ENCODE data around the gene EBF3. TPM values are rescaled to one million over a fixed set of nuclear protein-coding genes. Genes with fewer than 3 reads are reported as not detected.

EBF3 gene
- total RNA-seq, 5 donors from 2014 or later (not counting 1 experiment from before 2014, with no cell fraction given), result not detected

- H3K4me1 Mint-ChIP-seq, result no peaks in the 10 kb centered on the region
- ATAC-seq (replicated peaks in 1 of 4) (no peak), DNase-seq (no peak)
- WGBS (ENCODE audit: insufficient coverage), result 90% methylated on average over 23 of the region's 26 CpGs
- no peak overlapping the region for H3K27ac ChIP-seq (ENCODE audit: low read length)
- H3K4me1 ChIP-seq (ENCODE audit: control insufficient read depth in 1 of 2, extremely low read depth in 1 of 2, insufficient read depth in 2 of 2, low read length in 2 of 2), result no peaks in the 10 kb centered on the region
- H3K9me3 Mint-ChIP-seq, result peaks cover 12 to 29% (median 16%) of the 10 kb centered on the region in 3 donors
- H3K36me3 ChIP-seq (ENCODE audit: control insufficient read depth in 2 of 2, extremely low read depth in 1 of 2, insufficient read depth in 1 of 2, low read length in 1 of 2), result no peaks in the 10 kb centered on the region
- H3K27me3 Mint-ChIP-seq, result peaks cover 0 to 2% of the 10 kb centered on the region in 2 donors
- ChIA-PET POLR2A (no interaction called here), CTCF (no interaction called here)
- no peak overlapping the region for H3K4me3 ChIP-seq (ENCODE audit: control insufficient read depth in 1 of 2, extremely low read depth in 1 of 2, low read length in 1 of 2)
- no peak overlapping the region for H3K4me3 Mint-ChIP-seq
- no peak overlapping the region for H3K27ac Mint-ChIP-seq
- no peaks in the 10 kb centered on the region for H3K36me3 Mint-ChIP-seq
- no peaks in the 10 kb centered on the region for H3K27me3 ChIP-seq (replicated peaks in 1 of 2; ENCODE audit: control insufficient read depth in 2 of 2, extremely low read depth in 1 of 2, insufficient read depth in 2 of 2, low read length in 1 of 2)
- peaks cover 4% of the 10 kb centered on the region for H3K9me3 ChIP-seq
Measured at GRCh38 chr10:129808092-129808983, 155.7 kb downstream of the EBF3 start.

DNA sequence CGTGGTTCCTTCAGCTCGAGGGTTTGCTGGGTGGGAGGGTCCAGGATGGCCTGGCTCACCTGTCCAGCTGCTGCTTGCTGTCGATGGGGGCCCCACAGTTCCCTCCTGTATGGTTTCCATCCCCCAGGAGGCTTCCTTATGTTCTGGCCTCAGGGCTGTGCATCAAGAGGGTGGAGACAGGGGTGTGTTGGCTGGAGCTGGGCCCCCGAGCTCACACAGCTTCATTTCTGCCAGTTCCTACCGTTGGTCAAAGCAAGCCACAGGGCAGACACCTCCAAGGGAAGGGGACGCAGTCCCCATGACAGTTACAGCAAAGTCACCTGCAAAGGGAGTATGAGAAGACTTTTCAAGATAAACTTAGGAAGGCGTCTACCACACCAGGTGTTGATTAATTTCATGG, 156.9 kb downstream of the EBF3 start:
- Histone ChIP-seq H3K4me1 (ENCODE audit: control insufficient read depth in 1 of 2, extremely low read depth in 1 of 2, insufficient read depth in 2 of 2, low read length in 2 of 2) (no peaks in the 10 kb centered on the region), H3K27ac (ENCODE audit: low read length) (no peak overlapping the region), H3K27me3 (replicated peaks in 1 of 2; ENCODE audit: control insufficient read depth in 2 of 2, extremely low read depth in 1 of 2, insufficient read depth in 2 of 2, low read length in 1 of 2) (no peaks in the 10 kb centered on the region), H3K36me3 (ENCODE audit: control insufficient read depth in 2 of 2, extremely low read depth in 1 of 2, insufficient read depth in 1 of 2, low read length in 1 of 2) (no peaks in the 10 kb centered on the region), H3K4me3 (ENCODE audit: control insufficient read depth in 1 of 2, extremely low read depth in 1 of 2, low read length in 1 of 2) (no peak overlapping the region), H3K9me3 (peaks cover 4% of the 10 kb centered on the region)
- ATAC-seq (replicated peaks in 1 of 4) (no peak), DNase-seq (no peak)
- H3K36me3 Mint-ChIP-seq, result no peaks in the 10 kb centered on the region
- H3K27me3 Mint-ChIP-seq, result peaks cover 0 to 2% of the 10 kb centered on the region in 2 donors
- H3K4me1 Mint-ChIP-seq, result no peaks in the 10 kb centered on the region
- 56% methylated on average over 3 of the region's 7 CpGs for WGBS (ENCODE audit: insufficient coverage)
- CTCF ChIA-PET, result interaction anchor here in 1 of 2 donors (0.6 kb wide), 1 partner anchor 81 kb away, joined by 3 read pairs; no protein-coding TSS in a partner anchor
- POLR2A ChIA-PET, result no interaction called here
- H3K4me3 Mint-ChIP-seq, result no peak overlapping the region
- H3K9me3 Mint-ChIP-seq, result peaks cover 12 to 40% (median 20%) of the 10 kb centered on the region in 3 donors
- no peak overlapping the region for H3K27ac Mint-ChIP-seq

GRCh38 chr10:129800796-129801340, 163.2 kb downstream of the EBF3 start:
- CTCF ChIA-PET, result no interaction called here
- H3K4me1 ChIP-seq (ENCODE audit: control insufficient read depth in 1 of 2, extremely low read depth in 1 of 2, insufficient read depth in 2 of 2, low read length in 2 of 2), result no peaks in the 10 kb centered on the region
- peaks cover 0 to 2% of the 10 kb centered on the region in 2 donors for H3K27me3 Mint-ChIP-seq
- H3K4me3 Mint-ChIP-seq, result no peak overlapping the region
- ATAC-seq (replicated peaks in 1 of 4) (no peak), DNase-seq (no peak)
- H3K9me3 Mint-ChIP-seq, result peaks cover 11 to 49% (median 34%) of the 10 kb centered on the region in 3 donors
- H3K36me3 ChIP-seq (ENCODE audit: control insufficient read depth in 2 of 2, extremely low read depth in 1 of 2, insufficient read depth in 1 of 2, low read length in 1 of 2), result no peaks in the 10 kb centered on the region
- no peaks in the 10 kb centered on the region for H3K4me1 Mint-ChIP-seq
- H3K27me3 ChIP-seq (replicated peaks in 1 of 2; ENCODE audit: control insufficient read depth in 2 of 2, extremely low read depth in 1 of 2, insufficient read depth in 2 of 2, low read length in 1 of 2), result peaks cover 0 to 3% of the 10 kb centered on the region in 2 experiments
- no peak overlapping the region for H3K27ac ChIP-seq (ENCODE audit: low read length)
- no peak overlapping the region for H3K27ac Mint-ChIP-seq
- H3K9me3 ChIP-seq, result peaks cover 4% of the 10 kb centered on the region
- 83% methylated on average over 8 of the region's 14 CpGs for whole genome bisulfite sequencing (ENCODE audit: insufficient coverage)
- H3K36me3 Mint-ChIP-seq, result no peaks in the 10 kb centered on the region
- H3K4me3 ChIP-seq (ENCODE audit: control insufficient read depth in 1 of 2, extremely low read depth in 1 of 2, low read length in 1 of 2), result no peak overlapping the region
- POLR2A ChIA-PET, result no interaction called here

- POLR2A ChIA-PET, result no interaction called here
- H3K4me3 ChIP-seq (ENCODE audit: control insufficient read depth in 1 of 2, extremely low read depth in 1 of 2, low read length in 1 of 2), result no peak overlapping the region
- no peaks in the 10 kb centered on the region for H3K36me3 Mint-ChIP-seq
- H3K27me3 Mint-ChIP-seq, result peaks cover 0 to 2% of the 10 kb centered on the region in 2 donors
- H3K9me3 ChIP-seq, result peaks cover 4% of the 10 kb centered on the region
- WGBS (ENCODE audit: insufficient coverage), result no CpG with 5 or more reads among the region's 3 CpGs
- no peaks in the 10 kb centered on the region for H3K4me1 ChIP-seq (ENCODE audit: control insufficient read depth in 1 of 2, extremely low read depth in 1 of 2, insufficient read depth in 2 of 2, low read length in 2 of 2)
- CTCF ChIA-PET, result no interaction called here
- peaks cover 11 to 45% (median 32%) of the 10 kb centered on the region in 3 donors for H3K9me3 Mint-ChIP-seq
- H3K4me1 Mint-ChIP-seq, result no peaks in the 10 kb centered on the region
- H3K27ac Mint-ChIP-seq, result no peak overlapping the region
- peaks cover 0 to 3% of the 10 kb centered on the region in 2 experiments for H3K27me3 ChIP-seq (replicated peaks in 1 of 2; ENCODE audit: control insufficient read depth in 2 of 2, extremely low read depth in 1 of 2, insufficient read depth in 2 of 2, low read length in 1 of 2)
- H3K4me3 Mint-ChIP-seq, result no peak overlapping the region
- DNase-seq (no peak), ATAC-seq (replicated peaks in 1 of 4) (no peak)
- H3K27ac ChIP-seq (ENCODE audit: low read length), result no peak overlapping the region
- no peaks in the 10 kb centered on the region for H3K36me3 ChIP-seq (ENCODE audit: control insufficient read depth in 2 of 2, extremely low read depth in 1 of 2, insufficient read depth in 1 of 2, low read length in 1 of 2)
Measured at GRCh38 chr10:129799942-129800341, 164.1 kb downstream of the EBF3 start.

- CTCF ChIA-PET, result no interaction called here
- no peak overlapping the region for H3K4me3 ChIP-seq (ENCODE audit: control insufficient read depth in 1 of 2, extremely low read depth in 1 of 2, low read length in 1 of 2)
- Mint-ChIP-seq H3K36me3 (no peaks in the 10 kb centered on the region), H3K27me3 (no peaks in the 10 kb centered on the region), H3K4me1 (no peaks in the 10 kb centered on the region), H3K9me3 (peaks cover 4 to 40% (median 30%) of the 10 kb centered on the region in 3 donors), H3K4me3 (no peak overlapping the region), H3K27ac (no peak overlapping the region)
- DNase-seq (no peak), ATAC-seq (replicated peaks in 1 of 4) (no peak)
- no peaks in the 10 kb centered on the region for H3K9me3 ChIP-seq
- POLR2A ChIA-PET, result no interaction called here
- H3K4me1 ChIP-seq (ENCODE audit: control insufficient read depth in 1 of 2, extremely low read depth in 1 of 2, insufficient read depth in 2 of 2, low read length in 2 of 2), result no peaks in the 10 kb centered on the region
- H3K27me3 ChIP-seq (replicated peaks in 1 of 2; ENCODE audit: control insufficient read depth in 2 of 2, extremely low read depth in 1 of 2, insufficient read depth in 2 of 2, low read length in 1 of 2), result peaks cover 0 to 3% of the 10 kb centered on the region in 2 experiments
- 41% methylated on average over 7 of the region's 14 CpGs for WGBS (ENCODE audit: insufficient coverage)
- H3K36me3 ChIP-seq (ENCODE audit: control insufficient read depth in 2 of 2, extremely low read depth in 1 of 2, insufficient read depth in 1 of 2, low read length in 1 of 2), result no peaks in the 10 kb centered on the region
- no peak overlapping the region for H3K27ac ChIP-seq (ENCODE audit: low read length)
Measured at GRCh38 chr10:129796710-129797420, 167.2 kb downstream of the EBF3 start.

DNA sequence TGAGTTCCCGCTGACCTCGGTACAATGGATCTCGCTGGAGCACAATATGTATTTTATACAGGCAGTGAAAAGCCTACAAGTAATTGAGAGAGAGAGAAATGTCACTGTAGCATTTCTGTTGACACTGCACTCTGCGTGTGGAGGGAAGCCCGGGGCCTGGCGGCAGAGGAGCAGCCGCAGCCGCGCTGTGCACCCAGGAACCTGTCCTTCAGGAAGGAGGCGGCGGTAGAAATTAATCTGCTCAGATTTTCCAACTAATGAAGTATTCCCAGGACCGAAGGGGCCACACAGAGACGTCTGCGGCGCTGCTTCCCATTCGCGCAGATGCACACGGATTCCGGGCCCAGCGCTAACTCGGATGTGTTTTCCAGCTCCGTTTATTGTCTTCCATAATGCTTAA, 170.1 kb downstream of the EBF3 start:
- DNase-seq (no peak), ATAC-seq (replicated peaks in 1 of 4) (no peak)
- H3K27ac Mint-ChIP-seq, result no peak overlapping the region
- Histone ChIP-seq H3K4me3 (ENCODE audit: control insufficient read depth in 1 of 2, extremely low read depth in 1 of 2, low read length in 1 of 2) (no peak overlapping the region), H3K4me1 (ENCODE audit: control insufficient read depth in 1 of 2, extremely low read depth in 1 of 2, insufficient read depth in 2 of 2, low read length in 2 of 2) (no peaks in the 10 kb centered on the region), H3K27ac (ENCODE audit: low read length) (no peak overlapping the region), H3K9me3 (no peaks in the 10 kb centered on the region), H3K27me3 (replicated peaks in 1 of 2; ENCODE audit: control insufficient read depth in 2 of 2, extremely low read depth in 1 of 2, insufficient read depth in 2 of 2, low read length in 1 of 2) (no peaks in the 10 kb centered on the region), H3K36me3 (ENCODE audit: control insufficient read depth in 2 of 2, extremely low read depth in 1 of 2, insufficient read depth in 1 of 2, low read length in 1 of 2) (no peaks in the 10 kb centered on the region)
- 98% methylated on average over 9 of the region's 22 CpGs for WGBS (ENCODE audit: insufficient coverage)
- no peak overlapping the region for H3K4me3 Mint-ChIP-seq
- CTCF ChIA-PET, result no interaction called here
- POLR2A ChIA-PET, result no interaction called here
- H3K4me1 Mint-ChIP-seq, result no peaks in the 10 kb centered on the region
- no peaks in the 10 kb centered on the region for H3K36me3 Mint-ChIP-seq
- H3K27me3 Mint-ChIP-seq, result no peaks in the 10 kb centered on the region
- H3K9me3 Mint-ChIP-seq, result peaks cover 7 to 60% (median 46%) of the 10 kb centered on the region in 3 donors
